HepG2 (cell line): ENCODE data around the gene CAPN15.

Experiments
- EP300 ChIP-seq, 3 experiments: sonication (generic) in 1 of 3; formaldehyde crosslinking in 1 of 3; IDR thresholded peaks; 2 replicates each; pipeline versions ENCODE4 v1.5.1 to v1.6.1; 2011 to 2020; ENCODE audit warnings: low read depth in 2 of 3, low read length in 2 of 3, borderline replicate concordance in 1 of 3, improper control_type of control experiment in 1 of 3, mild to moderate bottlenecking in 1 of 3, missing genetic modification reagents in 1 of 3, moderate library complexity in 1 of 3
- ZNF232 ChIP-seq: sonication (generic); formaldehyde crosslinking; IDR thresholded peaks from 2 replicates; pipeline ENCODE4 v1.4.0; 2020; ENCODE audit warnings: missing genetic modification reagents, borderline replicate concordance
- ZNF775 ChIP-seq: sonication (generic); formaldehyde crosslinking; IDR thresholded peaks from 2 replicates; pipeline ENCODE4 v1.4.0; 2020; ENCODE audit warnings: missing genetic modification reagents, mild to moderate bottlenecking, moderate library complexity, borderline replicate concordance

GRCh38 chr16:563072-563644 is 35.6 kb downstream of the CAPN15 start:
- TF ChIP-seq ZNF232 (CRISPR knock-in tag) = no peak
- TF ChIP-seq ZNF775 = no peak
- no peak for TF ChIP-seq EP300 (IDR thresholded peaks at IDR 0.05; ENCODE audit: low read depth in 2 of 2, low read length in 2 of 2)
- TF ChIP-seq EP300 (CRISPR knock-in tag; IDR thresholded peaks at IDR 0.05; ENCODE audit: borderline replicate concordance) = no peak
